B cell (primary cell): ENCODE measurements around the gene CDC42BPB.

Experiments
- EZH2 ChIP-seq: IDR thresholded peaks from 2 replicates; pipeline ENCODE4 v1.6.1; 2012; ENCODE audit warnings: borderline replicate concordance, low read depth, mild to moderate bottlenecking, moderate library complexity, low read length; ENCODE audit not compliant: insufficient read depth, poor library complexity, severe bottlenecking
- TF ChIP-seq, protein P1 (sequence below): fragments of 200-600 bp; IDR thresholded peaks from one replicate; pipeline ENCODE4 v1.8.0; 2022; ENCODE audit warnings: antibody characterized with exemption, mild to moderate bottlenecking

DNA sequence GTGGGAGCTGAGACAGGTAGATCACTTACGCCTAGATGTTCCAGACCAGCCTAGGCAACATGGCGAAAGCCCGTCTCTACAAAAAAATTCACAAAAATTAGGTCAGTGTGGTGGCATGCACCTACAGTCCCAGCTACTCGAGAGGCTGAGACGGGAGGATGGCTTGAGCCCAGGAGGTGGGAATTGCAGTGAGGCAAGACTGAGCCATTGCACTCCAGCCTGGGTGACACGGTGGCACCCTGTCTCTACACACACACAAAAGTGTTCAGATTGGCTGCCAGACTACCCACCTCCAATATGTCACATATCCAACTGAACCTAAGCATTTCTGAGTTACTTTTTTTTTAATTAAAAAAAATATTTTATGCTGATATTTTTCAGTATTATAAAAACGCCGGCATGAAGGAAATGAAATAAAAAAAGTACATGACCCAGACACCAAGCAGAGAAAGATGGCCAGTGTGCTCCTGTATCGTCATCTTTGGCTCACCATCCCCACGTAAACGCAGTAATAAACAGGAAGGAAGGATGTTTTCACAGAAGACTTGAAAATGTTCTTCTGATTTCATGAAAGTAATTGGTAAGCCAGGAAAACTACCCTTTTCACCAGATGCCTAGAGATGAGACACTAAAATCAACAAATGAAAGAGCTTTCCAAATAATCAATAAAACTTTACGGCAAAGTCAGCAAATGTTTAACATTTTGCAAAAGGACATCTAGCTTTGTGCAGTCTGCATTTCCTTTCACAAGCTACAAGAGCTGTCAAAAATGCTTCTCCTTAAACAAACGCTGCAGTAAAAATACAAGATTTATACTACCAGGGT is 26.4 kb downstream of the CDC42BPB start:
- TF ChIP-seq EZH2 = no peak
- TF ChIP-seq, protein P1, sequence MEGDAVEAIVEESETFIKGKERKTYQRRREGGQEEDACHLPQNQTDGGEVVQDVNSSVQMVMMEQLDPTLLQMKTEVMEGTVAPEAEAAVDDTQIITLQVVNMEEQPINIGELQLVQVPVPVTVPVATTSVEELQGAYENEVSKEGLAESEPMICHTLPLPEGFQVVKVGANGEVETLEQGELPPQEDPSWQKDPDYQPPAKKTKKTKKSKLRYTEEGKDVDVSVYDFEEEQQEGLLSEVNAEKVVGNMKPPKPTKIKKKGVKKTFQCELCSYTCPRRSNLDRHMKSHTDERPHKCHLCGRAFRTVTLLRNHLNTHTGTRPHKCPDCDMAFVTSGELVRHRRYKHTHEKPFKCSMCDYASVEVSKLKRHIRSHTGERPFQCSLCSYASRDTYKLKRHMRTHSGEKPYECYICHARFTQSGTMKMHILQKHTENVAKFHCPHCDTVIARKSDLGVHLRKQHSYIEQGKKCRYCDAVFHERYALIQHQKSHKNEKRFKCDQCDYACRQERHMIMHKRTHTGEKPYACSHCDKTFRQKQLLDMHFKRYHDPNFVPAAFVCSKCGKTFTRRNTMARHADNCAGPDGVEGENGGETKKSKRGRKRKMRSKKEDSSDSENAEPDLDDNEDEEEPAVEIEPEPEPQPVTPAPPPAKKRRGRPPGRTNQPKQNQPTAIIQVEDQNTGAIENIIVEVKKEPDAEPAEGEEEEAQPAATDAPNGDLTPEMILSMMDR = no peak
